Fibroblast of skin of abdomen (primary cell): ENCODE results near the gene MACROD1. TPM values are rescaled to one million over a fixed set of nuclear protein-coding genes. Genes with fewer than 3 reads are reported as not detected.

Experiments used
- DNase-seq: peaks from one replicate; pipeline ENCODE4 v3.0.0-alpha.2; 2013
- polyA plus RNA-seq, 2 experiments: library from polyadenylated mRNA; unstranded; fragments of 120-200 nt; gene quantifications; one replicate each; pipeline ENCODE4 v1.2.1, GENCODE V29; 2013; ENCODE audit not compliant: insufficient read length in 2 of 2

MACROD1 gene, protein sequence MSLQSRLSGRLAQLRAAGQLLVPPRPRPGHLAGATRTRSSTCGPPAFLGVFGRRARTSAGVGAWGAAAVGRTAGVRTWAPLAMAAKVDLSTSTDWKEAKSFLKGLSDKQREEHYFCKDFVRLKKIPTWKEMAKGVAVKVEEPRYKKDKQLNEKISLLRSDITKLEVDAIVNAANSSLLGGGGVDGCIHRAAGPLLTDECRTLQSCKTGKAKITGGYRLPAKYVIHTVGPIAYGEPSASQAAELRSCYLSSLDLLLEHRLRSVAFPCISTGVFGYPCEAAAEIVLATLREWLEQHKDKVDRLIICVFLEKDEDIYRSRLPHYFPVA
- 26.1 TPM for polyA plus RNA-seq (2013, experiment 1 of 2; ENCODE audit: insufficient read length)
- 23.7 TPM for polyA plus RNA-seq (2013, experiment 2 of 2; ENCODE audit: insufficient read length)

DNA sequence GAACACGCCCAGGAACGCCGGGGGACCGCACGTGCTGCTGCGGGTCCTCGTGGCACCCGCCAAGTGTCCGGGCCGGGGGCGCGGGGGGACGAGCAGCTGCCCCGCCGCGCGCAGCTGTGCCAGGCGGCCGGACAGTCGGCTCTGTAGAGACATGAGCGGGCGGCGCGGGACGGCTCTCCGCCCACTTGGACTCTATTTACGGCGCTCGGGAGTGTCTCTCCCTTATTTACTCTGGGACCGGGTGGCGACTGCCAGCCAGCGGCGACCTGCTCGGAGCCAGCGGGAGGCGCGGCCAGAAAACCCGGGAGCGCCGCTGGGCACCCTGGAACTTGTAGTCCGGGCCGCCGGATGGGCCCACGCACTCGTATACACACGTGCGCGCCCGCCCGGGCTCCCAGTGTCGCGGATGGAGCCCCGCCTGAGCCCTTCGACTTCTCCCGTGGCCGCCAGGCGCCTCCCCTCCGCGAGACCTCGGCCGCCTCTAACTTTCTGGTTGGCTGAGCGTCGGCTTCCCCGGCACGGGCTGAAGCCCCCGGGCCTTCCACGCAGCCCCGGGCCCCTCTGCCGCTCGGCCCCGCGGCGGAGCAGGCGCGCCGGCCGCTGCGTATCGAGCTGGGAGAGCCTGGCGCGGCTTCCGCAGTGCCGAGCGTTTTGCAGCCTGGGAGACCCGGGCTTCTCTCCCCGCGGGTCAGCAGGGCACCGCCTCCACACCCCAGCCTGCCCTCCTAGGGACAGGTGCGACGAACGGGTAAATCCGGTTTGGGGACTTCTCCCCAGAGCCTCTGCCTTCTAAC, at the start of gene MACROD1:
MACROD1 (minus strand) TSS at position 272 of the 794 bp plus-strand sequence; CDS start at position 153, 119 bp downstream.
- DNase-seq: peak; percentile 79

DNA sequence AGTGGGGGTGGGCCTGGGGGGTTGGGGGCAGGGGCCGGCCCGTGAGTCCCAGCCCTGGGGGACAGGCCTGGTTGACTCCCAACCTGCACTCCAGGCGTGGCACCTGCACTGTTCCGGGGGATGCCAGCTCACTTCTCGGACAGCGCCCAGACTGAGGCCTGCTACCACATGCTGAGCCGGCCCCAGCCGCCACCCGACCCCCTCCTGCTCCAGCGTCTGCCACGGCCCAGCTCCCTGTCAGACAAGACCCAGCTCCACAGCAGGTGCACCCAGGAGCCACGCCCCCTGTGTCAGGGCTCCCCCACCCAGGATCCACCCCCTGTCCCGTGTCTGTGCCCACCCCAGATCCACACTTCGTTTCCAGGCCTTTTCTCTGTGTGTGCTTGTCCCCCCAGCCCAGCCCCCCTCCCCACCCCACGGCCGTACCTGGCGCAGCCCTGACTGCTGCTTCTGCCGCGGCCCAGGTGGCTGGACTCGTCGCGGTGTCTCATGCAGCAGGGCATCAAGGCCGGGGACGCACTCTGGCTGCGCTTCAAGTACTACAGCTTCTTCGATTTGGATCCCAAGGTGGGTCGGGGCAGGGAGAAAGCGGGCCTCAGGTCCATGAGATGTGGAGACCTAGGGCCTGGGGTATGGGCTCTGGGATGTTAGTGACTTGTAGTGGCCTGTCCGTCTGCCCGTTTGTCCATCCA, 45.4 kb upstream of the MACROD1 start:
- no peak for DNase-seq

DNA sequence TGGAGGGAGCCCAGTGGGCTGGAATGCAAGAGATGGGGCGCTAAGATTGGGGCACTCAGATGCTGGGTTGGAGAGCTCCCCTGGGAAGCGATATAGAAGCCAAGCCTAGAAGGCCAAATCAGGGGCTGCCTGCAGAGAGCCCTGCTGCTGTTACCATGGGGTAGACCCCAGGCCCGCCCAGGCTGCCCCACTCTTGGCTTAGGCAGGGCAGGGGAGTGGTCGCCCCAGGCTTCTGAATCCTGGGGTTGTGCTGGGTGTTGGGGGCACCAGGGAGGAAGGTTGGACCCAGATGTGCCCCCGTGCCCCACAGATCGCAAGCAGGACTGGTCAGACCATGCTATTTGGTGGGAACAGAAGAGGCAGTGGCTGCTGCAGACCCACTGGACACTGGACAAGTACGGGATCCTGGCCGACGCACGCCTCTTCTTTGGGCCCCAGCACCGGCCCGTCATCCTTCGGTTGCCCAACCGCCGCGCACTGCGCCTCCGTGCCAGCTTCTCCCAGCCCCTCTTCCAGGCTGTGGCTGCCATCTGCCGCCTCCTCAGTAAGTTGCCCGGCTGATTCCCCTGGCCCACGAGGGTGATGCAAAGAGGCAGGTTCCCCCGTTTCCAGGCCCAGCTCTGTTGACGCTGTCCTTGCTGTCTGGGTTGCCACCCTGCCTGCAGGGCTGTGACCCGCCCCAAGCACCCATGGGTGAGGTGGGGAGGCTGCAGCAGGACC, 44.5 kb upstream of the MACROD1 start:
- DNase-seq: no peak

DNA sequence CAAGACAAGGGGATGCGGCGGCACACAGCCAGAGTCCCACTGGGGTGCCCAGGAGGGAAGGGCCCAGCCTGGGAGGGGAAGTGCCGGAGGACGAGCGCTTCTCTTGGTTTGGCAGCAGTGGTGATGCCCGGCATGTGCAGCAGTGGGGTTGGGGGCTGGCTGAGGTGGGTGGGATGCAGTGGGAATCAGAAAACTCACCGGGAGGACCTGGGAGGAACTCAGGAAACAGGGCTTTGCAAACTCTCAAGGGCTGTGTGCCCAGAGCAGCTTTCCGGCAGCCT, 43.6 kb upstream of the MACROD1 start:
- DNase-seq: no peak

DNA sequence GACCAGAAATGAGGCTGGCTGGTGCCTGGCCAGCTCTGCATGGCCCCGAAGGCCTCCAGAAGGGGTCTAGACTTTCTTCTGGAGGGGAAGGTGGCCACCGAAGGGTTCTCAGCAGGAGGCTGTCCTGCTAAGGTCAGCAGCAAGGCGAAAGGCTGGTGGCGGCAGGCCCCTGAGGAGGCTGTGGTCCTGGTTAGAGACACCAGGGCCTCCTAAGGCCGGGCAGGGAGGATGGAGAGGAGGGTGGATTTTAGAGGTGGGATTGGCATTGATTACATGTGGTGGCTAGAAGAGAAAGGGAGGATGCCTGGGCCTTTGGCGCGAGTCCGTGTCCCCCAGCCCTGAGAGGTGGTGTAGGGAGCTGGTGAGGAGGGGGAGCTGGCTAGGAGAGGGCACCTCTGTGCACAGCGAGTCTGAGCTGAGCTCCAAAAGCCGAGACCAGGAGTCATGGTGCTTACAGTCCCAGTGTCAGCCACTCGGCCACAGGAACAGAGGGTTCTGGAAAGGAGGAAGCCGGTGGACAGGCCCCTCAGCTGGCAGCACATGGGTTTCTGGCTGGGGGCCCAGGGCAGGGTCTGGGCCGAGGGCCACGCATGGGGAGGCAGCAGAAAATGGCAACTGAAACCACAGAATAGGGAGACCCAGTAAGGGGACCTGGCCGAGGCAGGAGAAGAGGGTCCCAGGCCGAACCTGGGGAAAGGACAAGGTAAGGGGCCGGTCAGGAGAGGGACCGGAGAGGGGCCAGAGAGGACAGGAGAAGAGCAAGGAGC, 43.1 kb upstream of the MACROD1 start:
- DNase-seq: no peak

DNA sequence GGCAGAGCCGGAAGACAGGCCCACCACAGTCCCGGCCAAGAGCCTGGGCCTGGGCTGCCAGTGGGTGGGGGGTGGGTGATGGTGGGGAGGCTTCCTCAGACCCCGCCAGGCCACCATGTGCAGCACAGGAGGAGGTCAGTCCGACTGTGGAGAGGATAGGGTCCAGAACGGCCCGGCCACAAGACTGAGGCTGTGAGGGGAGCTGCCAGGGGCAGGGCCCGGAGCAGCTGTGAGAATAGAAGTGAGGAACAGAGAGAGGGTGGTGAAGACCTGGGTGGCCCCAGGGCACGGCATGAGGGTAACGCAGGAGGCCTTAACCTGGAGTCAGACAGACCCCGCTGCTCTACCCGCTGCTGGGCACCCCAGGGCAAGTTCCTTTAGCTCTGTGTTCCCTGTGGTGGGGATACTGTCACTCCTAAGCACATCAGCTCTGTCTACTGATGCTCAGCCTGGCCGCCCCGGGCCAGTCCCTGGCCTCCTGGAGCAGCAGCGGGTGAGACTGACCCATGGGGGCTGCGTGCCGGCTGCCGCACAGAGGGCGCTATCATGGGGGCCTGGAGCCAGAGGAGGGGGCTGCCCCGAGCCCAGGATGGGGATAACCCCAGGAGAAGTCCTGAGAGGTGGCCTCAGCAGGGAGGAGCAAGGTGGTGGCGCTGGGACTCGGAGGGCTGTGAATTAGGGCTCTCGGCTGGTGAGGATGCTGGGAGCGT, 42.3 kb upstream of the MACROD1 start:
- DNase-seq: no peak

DNA sequence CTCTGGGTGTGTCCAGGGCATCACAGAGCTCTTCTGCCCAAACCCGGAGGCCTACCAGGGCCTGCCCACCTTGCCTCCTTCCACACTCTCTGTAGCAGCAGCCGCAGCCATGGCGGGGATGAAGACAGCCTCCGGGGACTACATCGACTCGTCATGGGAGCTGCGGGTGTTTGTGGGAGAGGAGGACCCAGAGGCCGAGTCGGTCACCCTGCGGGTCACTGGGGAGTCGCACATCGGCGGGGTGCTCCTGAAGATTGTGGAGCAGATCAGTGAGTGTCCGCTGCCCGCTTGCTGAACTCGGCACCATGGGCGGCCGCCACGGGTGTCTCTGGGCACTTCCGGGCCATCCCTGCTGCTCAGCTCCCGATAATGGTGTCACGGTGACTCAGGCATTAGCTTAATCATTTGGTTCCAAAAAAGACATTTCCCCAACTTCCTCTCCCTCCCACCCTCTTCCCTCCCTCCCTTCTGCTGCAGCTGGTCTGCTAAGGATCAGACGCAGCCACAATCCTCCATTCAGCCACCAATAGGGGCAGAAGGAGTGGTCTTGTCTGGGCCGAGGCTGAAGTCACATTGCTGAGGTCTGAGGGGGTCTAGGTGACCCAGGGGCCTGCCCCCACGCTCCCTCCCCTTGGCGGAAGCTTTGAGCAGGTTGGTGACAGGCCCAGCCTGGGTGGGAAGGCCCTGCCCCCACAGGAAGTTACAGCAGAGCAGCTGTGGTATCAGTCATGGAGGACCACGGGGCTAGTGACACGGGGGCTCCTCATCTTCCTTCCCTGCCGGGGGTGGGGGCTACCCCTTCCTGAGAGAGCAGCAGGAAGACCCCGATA, 41.6 kb upstream of the MACROD1 start:
- DNase-seq: peak; percentile 67

DNA sequence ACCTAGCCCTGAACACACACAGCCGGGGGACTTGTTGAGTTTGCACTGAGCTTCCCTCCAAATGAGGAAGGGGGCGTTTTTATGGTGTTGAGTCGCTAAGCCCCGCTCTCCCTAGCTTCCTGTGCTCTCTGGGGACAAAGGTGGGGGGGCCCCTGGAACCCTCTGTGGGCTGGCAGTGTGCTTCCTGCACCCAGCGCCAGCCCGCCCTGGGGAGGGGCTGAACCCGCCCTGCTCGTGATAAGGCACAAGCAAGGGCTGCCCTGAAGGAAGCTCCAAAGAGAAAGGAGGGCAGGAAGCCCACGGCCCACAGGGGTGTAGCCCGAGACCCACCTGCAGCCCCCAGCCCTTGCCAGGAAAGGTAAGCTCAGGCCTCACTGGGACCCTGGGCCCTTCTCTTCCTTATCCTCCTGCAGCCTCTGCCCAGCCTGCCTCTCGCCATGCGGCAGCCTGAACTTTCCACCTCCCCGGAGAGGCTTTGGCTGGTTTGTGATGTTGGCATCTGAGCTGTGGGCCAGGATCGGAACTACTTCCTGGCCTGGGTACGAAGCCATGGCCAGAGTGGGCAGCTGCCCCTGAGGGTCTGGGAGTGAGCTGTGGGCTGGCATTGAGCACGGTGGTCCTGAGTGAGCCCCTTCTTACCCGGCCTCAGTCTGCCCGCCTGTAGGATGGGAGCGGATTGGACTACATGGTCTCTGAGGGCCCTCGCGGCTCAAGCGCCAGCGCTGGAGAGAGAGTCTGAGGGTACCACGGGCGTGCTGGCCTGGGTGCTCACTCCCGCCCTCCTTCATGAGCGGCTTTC, 40.7 kb upstream of the MACROD1 start, which contains the start of gene FERMT3:
FERMT3 (plus strand) TSS at position 265 of the 799 bp plus-strand sequence. CDS start 644 bp downstream, outside the sequence.
- no peak for DNase-seq

DNA sequence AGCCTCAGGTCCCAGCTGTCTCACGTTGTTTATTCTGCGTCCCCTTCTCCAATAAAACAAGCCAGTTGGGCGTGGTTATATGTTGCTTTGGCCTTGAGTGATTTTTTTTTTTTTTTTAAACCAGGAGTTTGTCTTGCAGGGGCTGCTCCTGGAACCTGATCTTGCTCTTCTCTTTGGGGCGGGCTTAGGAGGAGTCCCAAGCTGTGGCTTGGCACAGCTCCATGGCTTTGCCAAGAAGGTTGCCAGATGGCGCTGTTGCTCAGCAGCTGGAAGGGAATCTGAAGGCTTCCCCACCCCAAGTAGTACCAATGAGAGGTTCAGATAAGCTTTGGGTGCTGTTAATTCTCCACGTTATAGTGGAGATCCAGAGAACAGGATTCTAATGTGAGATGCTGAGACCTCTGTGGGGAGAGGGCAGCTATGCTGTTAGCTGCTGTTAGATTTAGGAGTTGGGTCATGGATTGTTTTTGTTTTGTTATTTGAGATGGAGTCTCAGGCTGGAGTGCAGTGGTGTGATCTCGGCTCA, 38.6 kb upstream of the MACROD1 start:
- peak; percentile 93 for DNase-seq

DNA sequence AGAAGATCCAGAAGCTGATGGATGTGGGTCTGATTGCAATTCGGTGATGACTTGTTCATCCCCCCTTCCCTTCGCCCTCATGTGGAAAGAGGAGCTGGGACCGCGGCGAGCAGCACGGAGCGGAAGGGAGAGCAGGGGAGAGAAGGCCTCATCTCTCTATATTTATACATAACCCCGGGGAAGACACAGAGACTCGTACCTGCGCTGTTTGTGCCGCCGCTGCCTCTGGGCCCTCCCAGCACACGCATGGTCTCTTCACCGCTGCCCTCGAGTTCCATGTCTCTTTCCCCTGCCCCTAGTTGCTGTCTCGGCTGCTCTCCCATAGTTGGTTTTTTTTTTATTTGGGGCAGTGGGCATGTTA, 38.1 kb upstream of the MACROD1 start:
- DNase-seq: no peak

DNA sequence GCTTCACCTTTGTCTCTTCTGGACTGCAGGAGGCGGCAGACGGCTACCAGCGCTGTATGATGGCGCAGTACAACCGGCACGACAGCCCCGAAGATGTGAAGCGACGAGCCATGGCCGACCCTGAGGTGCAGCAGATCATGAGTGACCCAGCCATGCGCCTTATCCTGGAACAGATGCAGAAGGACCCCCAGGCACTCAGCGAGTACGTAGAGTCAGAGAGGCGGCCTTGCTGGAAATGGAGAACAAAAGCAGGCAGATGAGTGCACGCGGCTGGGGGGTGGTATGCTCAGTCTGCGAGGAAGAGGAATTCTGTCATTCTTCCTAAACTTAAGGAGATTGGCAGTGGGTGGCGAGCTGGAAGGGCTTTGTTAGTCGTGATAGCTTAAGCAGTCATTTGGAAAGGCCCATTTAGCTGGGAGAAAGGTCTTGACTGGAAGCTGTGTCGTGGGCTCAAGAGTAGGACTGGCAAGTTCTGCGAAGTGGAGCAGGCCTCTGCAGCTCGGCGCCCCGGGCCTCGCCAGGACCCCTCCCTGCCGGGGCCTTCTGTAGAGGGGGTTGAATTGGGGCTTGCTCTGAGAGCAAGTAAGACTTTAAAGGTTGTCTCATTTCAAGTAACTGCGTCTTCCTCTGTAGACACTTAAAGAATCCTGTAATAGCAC, 37.6 kb upstream of the MACROD1 start:
- DNase-seq: no peak

DNA sequence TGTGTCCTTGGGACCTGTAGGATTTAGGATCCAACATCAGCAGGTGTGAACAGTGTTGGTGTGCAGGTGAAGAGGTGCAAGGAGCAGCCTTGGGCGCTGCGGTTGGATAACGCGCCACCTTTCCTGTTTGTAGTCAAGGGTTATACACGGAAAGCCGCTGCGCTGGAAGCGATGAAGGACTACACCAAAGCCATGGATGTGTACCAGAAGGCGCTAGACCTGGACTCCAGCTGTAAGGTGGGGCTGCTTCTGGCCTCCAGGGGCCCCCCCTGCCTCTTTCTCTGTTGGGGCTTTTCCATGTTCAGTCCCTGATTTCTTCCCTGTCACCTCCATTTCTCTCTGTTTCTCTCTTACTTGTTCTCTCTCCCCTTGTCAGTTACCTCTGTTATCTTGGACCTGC, 37.1 kb upstream of the MACROD1 start:
- no peak for DNase-seq

DNA sequence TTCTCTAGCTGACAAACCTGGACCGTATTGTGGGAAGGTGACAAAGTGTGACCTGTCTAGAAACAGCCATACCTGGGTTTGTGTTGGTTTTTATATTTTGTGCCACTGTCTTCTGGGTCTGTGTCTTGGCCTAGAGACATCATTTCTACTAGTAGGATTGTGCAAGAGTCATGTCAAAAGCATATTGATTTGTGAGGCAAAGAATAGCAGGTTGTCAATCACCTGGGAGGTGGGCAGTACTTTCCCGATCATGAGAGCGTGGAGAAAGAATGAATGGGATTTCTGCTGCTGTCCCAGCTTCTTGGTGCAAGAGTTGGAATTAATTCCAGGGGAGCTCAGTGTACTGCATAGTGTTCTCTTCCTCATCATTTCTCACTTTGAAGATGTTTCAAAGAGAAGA, 35.6 kb upstream of the MACROD1 start:
- DNase-seq: no peak

DNA sequence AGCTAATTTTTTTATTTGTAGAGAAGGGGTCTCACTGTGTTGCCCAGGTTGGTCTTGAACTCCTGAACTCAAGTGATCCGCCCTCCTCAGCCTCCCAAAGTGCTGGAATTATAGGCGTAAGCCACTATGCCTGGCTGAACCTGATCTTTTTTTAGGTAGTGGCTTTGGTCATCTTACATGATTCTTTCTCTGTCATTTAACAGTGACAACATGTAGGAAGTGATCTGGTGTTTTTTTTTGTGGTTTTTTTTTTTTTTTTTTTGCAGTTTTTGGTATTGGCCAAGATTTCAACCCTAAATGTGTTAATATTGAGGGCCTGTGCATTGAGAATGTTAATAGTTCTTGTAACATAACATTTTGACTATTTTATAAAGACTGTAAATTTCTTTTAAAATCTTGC, 32.6 kb upstream of the MACROD1 start:
- no peak for DNase-seq

DNA sequence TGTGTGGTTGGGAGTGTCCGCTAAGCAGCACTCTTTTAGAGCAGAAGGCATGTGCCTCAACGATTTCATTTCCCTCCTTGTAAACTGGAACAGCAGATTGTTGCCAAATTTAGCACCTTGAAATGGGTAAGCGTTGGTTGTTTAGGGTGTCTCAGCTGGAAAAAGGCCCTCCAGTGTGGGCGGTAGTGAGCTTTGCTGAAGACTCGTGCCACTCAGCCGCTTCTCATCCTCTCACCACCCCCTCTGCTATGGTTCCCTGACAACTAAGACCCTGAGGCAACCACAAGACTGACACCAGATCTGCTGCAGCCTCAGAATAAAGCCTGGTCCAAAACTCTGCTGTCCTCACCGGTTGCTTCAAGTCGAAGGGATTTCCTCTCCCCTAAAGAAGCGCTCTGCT, 30.7 kb upstream of the MACROD1 start:
- DNase-seq: no peak

DNA sequence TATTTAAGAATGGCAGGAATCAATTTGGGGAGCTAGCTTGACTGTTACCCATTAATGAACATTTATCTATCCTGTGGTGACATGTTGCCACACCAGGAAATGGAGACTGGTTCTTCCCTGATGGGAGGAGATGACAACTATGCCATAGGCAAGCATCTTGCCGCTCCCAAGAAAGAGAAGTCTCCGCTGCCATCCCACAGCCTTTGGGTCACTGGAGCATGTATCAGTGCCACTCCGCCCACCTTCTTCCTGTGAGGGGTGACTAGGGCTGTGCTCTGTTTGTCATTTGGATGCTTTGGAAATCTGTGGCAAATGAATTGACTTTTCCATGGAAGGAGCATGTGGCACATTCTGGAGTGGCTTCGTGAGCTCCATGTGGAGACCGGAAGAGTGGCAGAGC, 26.5 kb upstream of the MACROD1 start:
- DNase-seq: no peak

DNA sequence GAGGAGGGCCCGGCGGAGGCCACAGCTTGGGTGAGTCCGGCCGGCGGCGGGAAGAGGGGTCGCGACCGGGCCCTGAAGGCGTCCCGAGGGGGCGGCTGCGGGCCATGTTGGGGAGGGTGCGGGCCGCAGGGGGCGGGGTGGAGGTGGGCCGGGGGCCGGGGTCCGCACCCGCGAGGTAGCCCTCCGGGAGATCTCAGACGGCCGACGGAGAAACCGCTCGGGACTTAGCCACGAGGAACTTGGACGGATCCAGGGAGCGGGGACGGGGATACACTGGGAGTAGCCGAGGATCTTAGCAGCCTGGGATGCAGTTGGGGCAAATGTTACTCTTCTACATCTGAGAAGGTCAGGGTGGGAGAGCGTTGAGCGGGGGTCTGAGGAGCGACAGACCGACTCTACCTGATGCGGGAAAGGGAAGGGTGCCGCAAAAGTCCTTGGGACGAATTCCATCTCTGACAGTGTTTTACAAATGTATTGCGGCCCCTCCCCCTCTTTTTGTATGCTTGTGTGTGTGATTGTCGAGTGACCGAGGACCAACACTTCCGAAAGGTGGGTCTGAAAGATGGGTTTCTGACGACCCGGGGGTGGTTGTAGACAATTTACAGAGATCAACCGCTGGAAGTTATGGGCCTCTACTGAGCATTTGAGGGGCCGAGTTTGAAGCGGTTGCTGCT, 20.7 kb upstream of the MACROD1 start:
- no peak for DNase-seq
